SJSA1 (cell line): ENCODE data around the gene ACVR1. TPM values are rescaled to one million over a fixed set of nuclear protein-coding genes. Genes with fewer than 3 reads are reported as not detected.
A peak's percentile ranks its signal among the peaks of the same experiment; 100 is the strongest.
"Not testable (repeated sequence)": the region's sequence is repeated elsewhere in the genome, so short reads cannot be mapped to it uniquely, and the experiment has no call there.

Source experiments
- DNase-seq, 2 experiments: peaks; one replicate each; pipeline ENCODE4 v3.0.0-alpha.2; 2015 to 2020; ENCODE audit warnings: low spot score in 2 of 2, low read depth in 1 of 2
- H3K27ac ChIP-seq: fragments of 250-450 bp; sonication (Bioruptor Pico); 2 replicates; pipeline ENCODE4 v1.5.1; 2020; ENCODE audit warnings: mild to moderate bottlenecking, moderate library complexity
- H3K27me3 ChIP-seq: fragments of 250-450 bp; sonication (Bioruptor Pico); replicated peaks from 2 replicates; pipeline ENCODE4 v1.5.1; 2020; ENCODE audit warnings: mild to moderate bottlenecking, moderate library complexity
- H3K36me3 ChIP-seq: fragments of 250-450 bp; sonication (Bioruptor Pico); 2 replicates; pipeline ENCODE4 v1.5.1; 2020; ENCODE audit warnings: mild to moderate bottlenecking
- H3K4me1 ChIP-seq: fragments of 250-450 bp; sonication (Bioruptor Pico); replicated peaks from 2 replicates; pipeline ENCODE4 v1.6.1; 2021; ENCODE audit warnings: mild to moderate bottlenecking
- H3K4me3 ChIP-seq: fragments of 250-450 bp; sonication (Bioruptor Pico); 2 replicates; pipeline ENCODE4 v1.5.1; 2020; ENCODE audit warnings: mild to moderate bottlenecking
- H3K9me3 ChIP-seq: fragments of 250-450 bp; sonication (Bioruptor Pico); replicated peaks from 2 replicates; pipeline ENCODE4 v1.5.1; 2020; ENCODE audit warnings: mild to moderate bottlenecking
- total RNA-seq: library from RNA; depleted of rRNA; stranded (reverse); fragments of >200 nt; shearing (Covaris generic); gene quantifications from 2 replicates; pipeline ENCODE4 v1.2.3, GENCODE V29; 2014

The ACVR1 gene
- total RNA-seq, 1 experiment from 2014 or later, result 16.6 TPM

DNA sequence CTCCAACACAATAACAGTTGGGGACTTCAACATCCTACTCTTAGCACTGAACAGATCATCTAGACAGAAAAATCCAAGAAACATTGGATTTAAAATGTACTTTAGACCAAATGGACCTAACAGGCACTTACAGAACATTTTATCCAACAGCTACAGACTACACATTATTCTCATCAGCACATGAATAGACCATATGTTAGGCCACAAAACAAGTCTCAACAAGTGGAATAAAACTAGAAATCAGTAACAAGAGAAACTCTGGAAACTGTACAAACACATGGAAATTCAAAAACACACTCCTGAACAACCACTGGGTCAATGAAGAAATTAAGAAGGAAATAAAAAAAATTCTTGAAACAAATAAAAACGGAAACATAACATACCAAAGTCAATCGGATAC lies 117.5 kb downstream of the ACVR1 start:
- Histone ChIP-seq H3K27ac (no peak overlapping the region), H3K4me1 (no peaks in the 10 kb centered on the region), H3K36me3 (peaks cover 34% of the 10 kb centered on the region), H3K27me3 (no peaks in the 10 kb centered on the region), H3K9me3 (no peaks in the 10 kb centered on the region; the same call in 1 of the 2 replicates), H3K4me3 (no peak overlapping the region)
- DNase-seq, result no peak

DNA sequence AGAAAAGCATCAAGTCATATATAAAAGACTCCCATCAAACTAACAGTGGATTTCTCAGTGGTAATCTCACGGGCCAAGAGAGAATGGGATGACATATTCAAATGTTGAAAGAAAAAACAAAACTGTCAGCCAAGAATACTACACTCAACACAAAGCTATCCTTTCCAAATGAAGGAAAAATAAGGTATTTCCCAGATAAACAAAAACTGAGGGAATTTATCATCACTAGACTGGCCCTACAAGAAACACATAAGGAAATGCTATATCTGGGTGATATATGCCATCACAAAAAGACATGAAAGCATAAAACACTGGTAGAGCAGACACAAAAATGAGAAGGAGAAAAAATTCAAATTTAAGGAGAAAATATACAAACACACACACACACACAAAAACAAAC lies 118.6 kb downstream of the ACVR1 start:
- Histone ChIP-seq H3K36me3 (peaks cover 25% of the 10 kb centered on the region; the same call in 1 of the 2 replicates), H3K9me3 (no peaks in the 10 kb centered on the region; the same call in 1 of the 2 replicates), H3K27ac (no peak overlapping the region), H3K4me1 (no peaks in the 10 kb centered on the region), H3K4me3 (no peak overlapping the region), H3K27me3 (no peaks in the 10 kb centered on the region)
- DNase-seq, result no peak

DNA sequence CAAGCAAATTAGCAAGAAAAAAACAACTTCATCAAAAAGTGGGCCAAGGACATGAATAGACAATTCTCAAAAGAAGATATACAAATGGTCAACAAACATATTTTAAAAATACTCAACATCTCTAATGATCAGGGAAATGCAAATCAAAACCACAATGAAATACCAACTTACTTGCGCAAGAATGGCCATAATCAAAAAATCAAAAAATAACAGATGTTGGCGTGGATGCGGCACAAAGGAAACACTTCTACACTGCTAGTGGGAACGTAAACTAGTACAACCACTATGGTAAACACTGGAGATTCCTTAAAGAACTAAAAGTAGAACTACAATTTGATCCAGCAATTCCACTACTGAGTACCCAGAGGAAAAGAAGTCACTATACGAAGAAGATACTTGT lies 119.7 kb downstream of the ACVR1 start:
- not testable (repeated sequence) for H3K4me1 ChIP-seq, H3K4me3 ChIP-seq, DNase-seq, H3K9me3 ChIP-seq, H3K27ac ChIP-seq, H3K27me3 ChIP-seq
- H3K36me3 ChIP-seq, result peaks cover 25% of the 10 kb centered on the region; the same call in 1 of the 2 replicates

DNA sequence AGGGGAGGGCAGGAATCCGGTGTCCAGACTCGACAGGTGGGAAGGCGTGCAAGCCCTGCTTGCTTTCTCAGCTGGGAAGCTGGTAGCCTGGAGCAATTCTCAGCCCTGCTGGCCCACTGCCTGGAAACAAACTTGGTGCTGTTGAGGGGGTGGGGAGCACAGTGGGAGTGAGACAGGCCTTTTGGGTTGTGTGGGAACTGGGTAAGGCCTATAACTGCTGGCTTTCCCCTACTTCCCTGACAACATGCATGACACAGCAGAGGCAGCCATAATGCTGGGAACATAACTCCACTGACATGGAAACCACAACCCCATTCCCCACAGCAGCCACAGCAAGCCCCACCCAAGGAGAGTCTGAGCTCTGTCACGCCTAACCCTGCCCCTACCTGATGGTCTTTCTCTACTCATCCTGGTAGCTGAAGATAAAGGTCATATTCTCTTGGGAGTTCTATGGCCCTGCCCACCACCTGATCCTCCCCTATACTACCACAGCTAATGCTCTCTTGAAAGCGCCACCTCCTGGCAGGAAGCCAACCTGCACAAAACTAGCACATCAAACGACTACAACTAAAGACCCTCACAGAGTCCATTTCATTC lies 124.6 kb downstream of the ACVR1 start:
- Histone ChIP-seq H3K9me3 (no peaks in the 10 kb centered on the region), H3K4me1 (no peaks in the 10 kb centered on the region; the same call in 1 of the 2 replicates), H3K4me3 (no peak overlapping the region), H3K27me3 (no peaks in the 10 kb centered on the region), H3K27ac (no peak overlapping the region), H3K36me3 (peaks cover 15% of the 10 kb centered on the region)
- DNase-seq, result no peak

DNA sequence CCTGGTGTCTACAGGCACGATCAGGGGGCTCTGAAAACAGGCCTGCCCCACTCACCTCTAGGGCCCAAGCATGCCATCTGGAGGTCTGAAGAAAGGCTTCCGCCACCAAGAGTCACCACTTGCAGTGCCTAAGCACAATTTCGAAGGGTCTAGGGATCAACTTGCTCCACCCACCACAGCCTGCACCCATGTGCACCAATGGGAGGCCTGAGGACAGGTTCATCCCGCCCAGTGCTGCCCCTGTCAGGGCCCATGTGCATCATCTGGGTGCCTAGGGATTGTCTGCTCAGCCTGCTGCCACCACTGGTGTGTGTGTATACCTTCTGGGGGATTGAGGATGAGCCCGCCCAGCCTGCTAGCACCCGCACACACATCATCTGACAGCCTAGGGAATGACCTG lies 126.4 kb downstream of the ACVR1 start:
- no peak for DNase-seq
- no peak overlapping the region for H3K4me3 ChIP-seq
- H3K9me3 ChIP-seq, result no peaks in the 10 kb centered on the region
- peaks cover 6% of the 10 kb centered on the region for H3K36me3 ChIP-seq
- H3K4me1 ChIP-seq, result no peaks in the 10 kb centered on the region; the same call in 1 of the 2 replicates
- no peak overlapping the region for H3K27ac ChIP-seq
- no peaks in the 10 kb centered on the region for H3K27me3 ChIP-seq

DNA sequence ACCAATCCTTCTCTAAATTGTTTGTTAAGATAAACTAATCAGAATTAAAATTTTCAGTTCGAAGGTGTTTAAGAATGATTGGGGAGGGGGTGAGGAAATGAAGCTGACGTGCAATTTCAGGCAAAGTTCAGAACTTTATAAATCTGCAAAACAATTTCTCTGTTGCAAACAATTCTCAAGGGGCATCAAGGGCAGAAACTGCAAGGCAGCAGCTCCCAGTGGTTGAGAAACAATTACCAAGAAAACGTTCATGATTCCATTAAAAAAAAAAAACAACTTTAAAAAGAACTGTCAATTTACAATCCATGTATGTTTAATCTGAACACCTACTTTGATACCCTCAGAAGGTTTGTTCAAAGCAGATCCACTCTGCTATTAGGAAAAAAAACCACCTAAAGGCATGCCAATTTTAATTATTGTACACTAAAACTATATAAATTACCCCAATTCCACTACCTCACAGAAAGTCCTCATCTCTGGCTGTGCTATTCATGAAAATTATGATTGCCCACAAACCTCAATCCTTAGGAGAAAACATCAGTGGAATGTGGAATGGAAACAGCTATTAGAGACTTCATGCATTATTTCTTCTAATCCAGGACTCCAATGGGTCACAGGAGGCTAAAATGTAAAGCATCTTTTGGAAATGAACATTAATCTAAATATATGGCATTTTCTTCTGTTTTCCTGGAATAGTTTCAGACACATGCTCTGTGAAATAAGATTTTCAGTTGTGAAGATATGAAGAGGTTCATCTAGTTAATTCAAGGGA lies 127.6 kb downstream of the ACVR1 start:
- DNase-seq, result no peak
- Histone ChIP-seq H3K36me3 (peaks cover 6% of the 10 kb centered on the region), H3K4me3 (no peak overlapping the region), H3K4me1 (no peaks in the 10 kb centered on the region; the same call in 1 of the 2 replicates), H3K27me3 (no peaks in the 10 kb centered on the region), H3K9me3 (no peaks in the 10 kb centered on the region), H3K27ac (no peak overlapping the region)

DNA sequence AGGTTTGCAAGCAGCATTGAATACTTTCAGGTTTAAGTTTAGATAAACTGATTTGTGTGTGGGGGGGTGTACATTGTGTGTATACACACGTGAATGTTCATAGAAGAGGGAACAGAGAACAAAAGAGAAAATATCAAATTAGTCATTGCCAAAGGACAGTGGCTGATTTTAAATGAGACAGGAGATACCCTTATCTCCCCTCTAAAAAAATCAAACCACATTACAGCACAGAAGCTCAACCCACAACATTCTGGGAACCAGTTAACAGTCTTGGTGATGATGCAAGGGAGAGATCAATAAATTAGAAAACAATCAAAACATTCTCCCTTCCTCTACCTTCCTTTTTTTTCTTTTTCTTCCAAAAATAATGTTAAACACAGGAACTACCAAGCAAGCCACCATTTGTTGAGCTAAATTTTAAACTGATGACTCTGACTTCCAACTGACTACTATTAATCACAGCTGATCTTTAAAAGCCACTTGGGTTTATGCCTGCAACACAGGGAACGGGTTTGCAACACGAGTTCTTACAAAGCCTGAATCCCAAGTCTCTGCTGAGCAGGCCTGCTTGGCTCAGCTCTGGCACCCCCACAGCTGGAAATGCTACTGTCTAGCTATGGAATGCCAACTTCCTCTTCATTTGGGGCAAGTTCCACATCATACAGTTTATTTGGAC lies 128.3 kb downstream of the ACVR1 start:
- H3K27ac ChIP-seq, result no peak overlapping the region
- no peaks in the 10 kb centered on the region; the same call in 1 of the 2 replicates for H3K4me1 ChIP-seq
- DNase-seq, result no peak

DNA sequence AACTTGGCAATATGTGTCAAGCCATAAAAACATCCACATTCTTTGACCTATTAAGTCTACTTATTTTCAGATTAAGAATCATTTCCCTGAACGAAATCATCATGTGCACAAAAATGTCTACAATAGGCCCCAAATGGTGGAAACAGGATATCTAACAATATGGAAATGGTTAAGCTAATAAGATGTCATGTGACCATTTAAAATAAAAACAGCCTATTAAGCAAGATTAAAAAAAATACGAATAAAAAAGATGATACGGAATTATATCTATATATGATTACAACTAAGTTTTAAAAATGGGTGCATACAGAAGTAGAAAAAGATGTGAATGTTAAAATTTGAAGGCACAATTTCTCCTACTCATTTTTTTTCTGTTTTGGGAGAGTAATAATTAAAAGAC lies 128.8 kb downstream of the ACVR1 start:
- H3K27ac ChIP-seq, result no peak overlapping the region
- no peaks in the 10 kb centered on the region for H3K9me3 ChIP-seq

More for the DNA sequence above, 128.3 kb downstream of the ACVR1 start:
- H3K27me3 ChIP-seq, result no peaks in the 10 kb centered on the region
- peaks cover 6% of the 10 kb centered on the region for H3K36me3 ChIP-seq
- H3K4me3 ChIP-seq, result no peak overlapping the region
- H3K9me3 ChIP-seq, result no peaks in the 10 kb centered on the region

DNA sequence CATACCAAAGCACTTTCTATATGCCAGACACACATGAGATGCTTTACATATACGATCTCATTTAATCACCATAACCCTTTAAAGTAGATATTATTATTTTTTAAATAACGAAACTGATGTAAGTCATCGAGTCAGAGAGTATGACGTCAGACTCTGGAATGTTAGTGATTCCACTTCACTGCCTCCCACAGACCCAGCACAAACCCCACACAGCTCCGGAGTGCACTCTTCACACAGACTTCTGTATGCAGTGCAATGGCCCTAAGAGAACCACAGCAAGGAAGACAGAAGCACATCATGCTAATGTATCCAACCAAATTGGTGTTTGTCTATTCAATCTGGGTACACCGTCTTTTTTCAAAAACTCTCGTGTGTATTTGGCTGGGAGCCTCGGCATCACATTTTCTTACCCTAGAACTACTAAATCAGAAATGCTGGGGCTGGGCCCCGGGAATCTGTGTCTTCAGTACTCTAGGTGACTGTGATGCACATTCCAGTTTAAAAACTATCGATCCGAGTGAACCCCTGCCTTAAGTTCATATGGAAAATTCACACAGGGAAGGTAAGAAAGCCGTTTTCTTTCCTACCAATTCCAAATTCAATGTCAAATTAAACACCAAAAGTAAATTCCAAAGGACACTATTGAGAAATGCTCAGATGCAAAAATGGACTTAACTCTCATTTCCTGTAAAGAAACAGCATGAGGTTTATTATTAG lies 129.7 kb downstream of the ACVR1 start:
- Histone ChIP-seq H3K9me3 (no peaks in the 10 kb centered on the region), H3K4me3 (no peak overlapping the region), H3K4me1 (no peaks in the 10 kb centered on the region; the same call in 1 of the 2 replicates), H3K36me3 (peaks cover 6% of the 10 kb centered on the region), H3K27ac (peak overlapping the region; percentile 21), H3K27me3 (no peaks in the 10 kb centered on the region)
- DNase-seq, result peak in 1 of 2 experiments; percentile 25

More for the DNA sequence above, 128.8 kb downstream of the ACVR1 start:
- no peak for DNase-seq
- no peaks in the 10 kb centered on the region for H3K27me3 ChIP-seq
- H3K4me3 ChIP-seq, result no peak overlapping the region
- no peaks in the 10 kb centered on the region; the same call in 1 of the 2 replicates for H3K4me1 ChIP-seq
- peaks cover 6% of the 10 kb centered on the region for H3K36me3 ChIP-seq

DNA sequence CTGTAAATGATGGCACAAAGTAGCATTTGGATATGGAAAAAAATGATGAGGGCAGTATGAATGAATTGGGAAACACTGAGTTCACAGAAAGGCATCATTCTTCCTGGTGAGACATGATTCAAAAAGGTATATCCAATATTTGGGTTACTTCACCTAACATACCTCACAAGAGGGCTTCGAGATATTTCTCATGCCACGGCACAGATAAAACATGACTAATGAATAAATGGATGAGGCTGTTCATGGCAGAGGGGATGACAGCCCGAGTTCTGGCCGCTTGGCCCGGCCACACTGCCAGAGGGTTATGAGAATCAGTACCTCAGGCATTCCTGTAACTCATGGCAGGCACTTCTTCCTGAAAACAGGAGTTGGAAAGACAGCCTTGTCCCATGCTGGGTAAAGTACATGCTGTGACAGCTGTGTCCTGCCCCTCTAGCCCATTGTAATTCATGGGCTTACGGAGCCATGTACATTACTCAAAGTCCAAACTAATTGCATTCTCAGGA lies 131.5 kb downstream of the ACVR1 start:
- H3K36me3 ChIP-seq, result peaks cover 6% of the 10 kb centered on the region
- H3K27ac ChIP-seq, result no peak overlapping the region
- DNase-seq, result no peak
- H3K9me3 ChIP-seq, result no peaks in the 10 kb centered on the region
- H3K4me1 ChIP-seq, result no peaks in the 10 kb centered on the region; the same call in 1 of the 2 replicates
- no peaks in the 10 kb centered on the region for H3K27me3 ChIP-seq
- H3K4me3 ChIP-seq, result no peak overlapping the region

DNA sequence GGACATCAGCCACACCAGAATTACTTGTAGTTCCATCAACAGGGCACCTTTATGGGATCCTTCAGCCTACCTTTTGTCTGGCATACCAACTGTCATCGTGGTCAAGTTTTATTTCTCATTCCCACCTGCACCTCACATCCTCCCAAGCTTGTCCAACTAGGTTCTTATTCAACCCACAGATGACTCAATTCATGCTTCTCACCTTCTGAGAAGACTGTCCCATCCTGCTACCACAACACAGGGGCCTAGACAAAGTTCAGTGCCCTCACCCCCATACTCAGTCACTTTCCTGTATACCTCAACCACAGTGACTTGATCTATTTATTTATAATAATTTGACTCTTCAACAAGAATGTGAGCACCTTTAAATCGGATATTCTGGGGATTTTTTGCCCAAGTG lies 133.1 kb downstream of the ACVR1 start:
- H3K27ac ChIP-seq, result no peak overlapping the region
- H3K4me1 ChIP-seq, result no peaks in the 10 kb centered on the region; the same call in 1 of the 2 replicates
- H3K4me3 ChIP-seq, result no peak overlapping the region
- no peaks in the 10 kb centered on the region for H3K9me3 ChIP-seq
- H3K36me3 ChIP-seq, result peaks cover 7% of the 10 kb centered on the region
- H3K27me3 ChIP-seq, result no peaks in the 10 kb centered on the region
- no peak for DNase-seq

DNA sequence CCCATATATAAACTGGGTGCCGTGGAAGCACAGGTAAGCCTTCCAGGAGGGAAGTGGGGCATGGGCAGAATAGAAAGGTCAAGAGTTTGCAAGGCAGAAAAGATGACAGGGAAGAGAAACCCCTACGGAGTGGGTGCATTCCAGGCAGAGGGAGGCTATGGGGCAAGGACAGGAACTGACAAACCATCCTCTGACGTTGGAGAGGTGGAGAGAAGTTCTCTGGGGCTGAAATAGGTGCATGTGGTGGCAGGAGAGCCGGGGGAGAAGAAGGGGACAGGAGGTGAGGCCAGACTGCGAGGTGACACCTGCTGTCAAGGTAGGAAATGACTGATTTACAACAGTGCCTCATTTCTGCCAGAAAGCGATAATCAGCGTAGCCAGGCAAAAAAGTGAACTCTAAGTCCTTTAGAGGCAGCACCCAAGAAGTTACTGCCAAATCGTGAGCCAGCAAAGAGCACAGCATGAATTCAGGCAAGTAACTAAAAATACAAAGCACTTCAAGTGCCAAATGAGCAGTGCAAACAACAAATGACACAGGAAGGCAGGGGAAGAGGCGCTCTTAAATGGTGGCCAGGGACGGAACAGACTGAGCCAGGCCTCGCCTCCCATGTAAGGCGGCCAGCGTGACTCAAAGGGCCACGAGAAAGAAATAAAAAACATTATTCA lies 134.2 kb downstream of the ACVR1 start:
- Histone ChIP-seq H3K27me3 (no peaks in the 10 kb centered on the region), H3K27ac (no peak overlapping the region), H3K36me3 (peaks cover 16% of the 10 kb centered on the region), H3K9me3 (no peaks in the 10 kb centered on the region), H3K4me1 (no peaks in the 10 kb centered on the region; the same call in 1 of the 2 replicates), H3K4me3 (no peak overlapping the region)
- DNase-seq, result no peak

DNA sequence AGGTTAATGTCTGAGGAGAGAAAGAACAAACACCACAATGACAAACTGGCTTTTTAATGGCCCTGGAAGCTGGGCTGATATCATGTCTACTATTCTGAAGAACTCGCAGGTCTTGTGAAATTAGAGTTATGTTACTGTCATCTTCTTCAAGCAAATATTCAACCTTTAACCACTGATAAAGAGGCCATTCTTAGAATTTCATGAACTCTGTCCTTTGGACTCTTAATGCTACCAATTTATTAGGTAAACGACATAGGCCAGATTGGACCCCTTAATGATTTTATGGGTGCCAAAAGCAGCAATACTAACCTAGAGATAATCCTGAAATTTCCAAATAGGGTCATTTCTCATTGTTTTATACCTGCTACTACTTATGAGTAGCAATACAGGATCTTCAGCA lies 138.5 kb downstream of the ACVR1 start:
- Histone ChIP-seq H3K27me3 (no peaks in the 10 kb centered on the region), H3K4me1 (no peaks in the 10 kb centered on the region), H3K27ac (no peak overlapping the region), H3K4me3 (no peak overlapping the region), H3K9me3 (no peaks in the 10 kb centered on the region), H3K36me3 (peaks cover 37% of the 10 kb centered on the region)
- DNase-seq, result no peak
